GM23248 (cell line): ENCODE data around the gene DMRT1. TPM values are rescaled to one million over a fixed set of nuclear protein-coding genes. Genes with fewer than 3 reads are reported as not detected.

Experiments used
- DNase-seq: peaks from one replicate; pipeline ENCODE4 v3.0.0-alpha.2; 2015
- H2AFZ ChIP-seq: fragments of 200-600 bp; sonication (generic); 2 replicates; pipeline ENCODE4 v1.6.1; 2016; ENCODE audit warnings: antibody characterized with exemption
- H3F3A ChIP-seq: fragments of 200-600 bp; sonication (generic); 2 replicates; pipeline ENCODE4 v1.6.1; 2016; ENCODE audit warnings: mild to moderate bottlenecking, antibody characterized with exemption, mixed run types; ENCODE audit not compliant: insufficient read depth
- H3K27ac ChIP-seq: fragments of 200-600 bp; sonication (generic); 2 replicates; pipeline ENCODE4 v1.5.1; 2016; ENCODE audit warnings: mild to moderate bottlenecking
- H3K27me3 ChIP-seq: fragments of 200-600 bp; sonication (generic); replicated peaks from 2 replicates; pipeline ENCODE4 v1.6.1; 2016; ENCODE audit warnings: mild to moderate bottlenecking; ENCODE audit not compliant: insufficient read depth
- H3K36me3 ChIP-seq: fragments of 200-600 bp; sonication (generic); 2 replicates; pipeline ENCODE4 v1.6.1; 2016; ENCODE audit warnings: low read depth, mild to moderate bottlenecking
- H3K4me1 ChIP-seq: fragments of 200-600 bp; sonication (generic); 2 replicates; pipeline ENCODE4 v1.6.1; 2016; ENCODE audit warnings: mild to moderate bottlenecking; ENCODE audit not compliant: insufficient read depth
- H3K4me2 ChIP-seq: fragments of 200-600 bp; sonication (generic); one replicate; pipeline ENCODE4 v1.6.1; 2016; ENCODE audit warnings: mild to moderate bottlenecking; ENCODE audit not compliant: unreplicated experiment
- H3K4me3 ChIP-seq: fragments of 200-600 bp; sonication (generic); 2 replicates; pipeline ENCODE4 v1.5.1; 2016; ENCODE audit warnings: mild to moderate bottlenecking
- H3K79me2 ChIP-seq: fragments of 200-600 bp; sonication (generic); 2 replicates; pipeline ENCODE4 v1.6.1; 2016; ENCODE audit warnings: mild to moderate bottlenecking; ENCODE audit not compliant: insufficient read depth
- H3K9ac ChIP-seq: fragments of 200-600 bp; sonication (generic); 2 replicates; pipeline ENCODE4 v1.6.1; 2016; ENCODE audit warnings: mild to moderate bottlenecking
- H3K9me2 ChIP-seq: fragments of 200-600 bp; sonication (generic); 2 replicates; pipeline ENCODE4 v1.6.1; 2016; ENCODE audit warnings: mixed run types, mild to moderate bottlenecking, moderate library complexity; ENCODE audit not compliant: insufficient read depth
- H3K9me3 ChIP-seq: fragments of 200-600 bp; sonication (generic); one replicate; pipeline ENCODE4 v1.6.1; 2017; ENCODE audit warnings: low read depth
- H4K20me1 ChIP-seq: fragments of 200-600 bp; sonication (generic); 2 replicates; pipeline ENCODE4 v1.6.0; 2016; ENCODE audit not compliant: insufficient read depth
- EZH2 ChIP-seq: fragments of 200-600 bp; sonication (generic); IDR thresholded peaks from 2 replicates; pipeline ENCODE4 v1.6.1; 2018; ENCODE audit warnings: antibody characterized with exemption, mild to moderate bottlenecking; ENCODE audit not compliant: insufficient read depth, poor library complexity, severe bottlenecking
- EZH2phosphoT487 ChIP-seq: fragments of 200-600 bp; sonication (generic); IDR thresholded peaks from 2 replicates; pipeline ENCODE4 v1.6.1; 2018; ENCODE audit warnings: antibody characterized with exemption, moderate library complexity, mild to moderate bottlenecking, low read depth; ENCODE audit not compliant: insufficient read depth
- WGBS, 2 experiments: methylation state at CpG; one replicate each; pipeline ENCODE4 v1.1.6; 2015 to 2017; ENCODE audit warnings: low lambda C conversion rate in 2 of 2, low coverage in 1 of 2; ENCODE audit errors: missing lambda C conversion rate in 2 of 2; 5-methylcytosine and 5-hydroxymethylcytosine counted together
- in situ Hi-C: fragments of 300-500 bp; cut with MboI; formaldehyde crosslinking; loops from 2 replicates; pipeline ENCODE4 v1.15.0; 2020
- polyA plus RNA-seq: library from polyadenylated mRNA; unstranded; fragments of >200 nt; fragmentation: Nextera tagmentation; extraction: Ambion mirVana; gene quantifications from 2 replicates; pipeline ENCODE4 v1.2.1, GENCODE V29; 2016
- total RNA-seq: library from RNA; depleted of rRNA; stranded (reverse); fragments of >200 nt; shearing (Covaris generic); gene quantifications from 2 replicates; pipeline ENCODE4 v1.2.3, GENCODE V29; 2014

DMRT1 gene
- total and polyA plus RNA-seq, 2 experiments from 2014 or later, result not detected

DNA sequence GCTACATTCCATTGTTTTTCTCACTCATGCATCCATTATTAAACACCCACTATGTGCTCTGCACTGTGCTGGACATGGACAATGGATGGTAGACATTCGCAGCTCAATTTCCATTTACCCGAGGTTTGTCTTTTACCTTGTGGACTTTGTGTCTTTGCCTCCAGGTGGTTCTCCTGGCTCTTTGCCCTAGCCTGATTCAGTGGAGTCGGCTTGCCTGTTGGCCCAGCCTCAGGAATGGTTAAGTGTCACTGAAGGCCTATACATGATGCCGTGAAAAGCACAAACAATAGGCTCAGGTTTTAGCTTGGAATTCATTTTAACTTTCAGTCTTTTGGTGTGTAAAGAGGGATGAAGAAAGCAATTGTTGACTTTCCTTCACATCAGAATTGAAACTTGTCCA lies 118.4 kb downstream of the DMRT1 start:
- no peak overlapping the region for H3K4me2 ChIP-seq
- no peak overlapping the region for H3K4me3 ChIP-seq
- H3K9me3 ChIP-seq, result no peaks in the 10 kb centered on the region
- 63 to 73% methylated on average over 4 of the region's 4 CpGs for WGBS, 2 experiments
- no peaks in the 10 kb centered on the region for H3K36me3 ChIP-seq
- peaks cover 30% of the 10 kb centered on the region for H3K27me3 ChIP-seq
- H2AFZ ChIP-seq, result no peak overlapping the region
- DNase-seq, result no peak
- TF ChIP-seq EZH2phosphoT487 (no peak), EZH2 (no peak)
- H3K9ac ChIP-seq, result no peak overlapping the region
- H4K20me1 ChIP-seq, result no peaks in the 10 kb centered on the region
- no peaks in the 10 kb centered on the region for H3K4me1 ChIP-seq
- no peaks in the 10 kb centered on the region for H3K79me2 ChIP-seq
- H3K27ac ChIP-seq, result no peak overlapping the region
- no peaks in the 10 kb centered on the region for H3K9me2 ChIP-seq
- in situ Hi-C loops, result no loop called here
- H3F3A ChIP-seq, result no peaks in the 10 kb centered on the region

DNA sequence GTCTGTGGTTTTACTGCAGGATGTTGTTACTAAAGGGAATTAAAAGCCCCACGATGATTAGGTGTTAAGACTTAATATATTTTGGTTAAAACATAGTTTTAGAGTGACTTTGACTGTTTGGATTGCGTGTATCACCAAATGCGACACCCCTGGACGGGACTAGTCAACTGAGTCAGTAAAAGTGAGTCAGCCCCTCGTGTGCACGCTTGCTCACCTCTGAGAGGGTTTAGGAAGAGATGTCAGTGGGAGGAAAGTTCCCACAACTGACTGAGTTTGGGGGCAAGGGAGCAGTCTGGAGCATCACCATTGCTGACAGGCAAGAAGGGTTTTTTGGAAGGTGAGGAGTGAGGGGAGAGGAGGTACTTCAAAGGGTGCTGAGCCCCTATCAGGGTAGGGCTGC lies 120.5 kb downstream of the DMRT1 start:
- no peak overlapping the region for H3K4me2 ChIP-seq
- no peaks in the 10 kb centered on the region for H3K9me3 ChIP-seq
- H3K9ac ChIP-seq, result no peak overlapping the region
- H3F3A ChIP-seq, result no peaks in the 10 kb centered on the region
- no peaks in the 10 kb centered on the region for H3K9me2 ChIP-seq
- no peaks in the 10 kb centered on the region for H3K36me3 ChIP-seq
- no peaks in the 10 kb centered on the region for H4K20me1 ChIP-seq
- H3K4me1 ChIP-seq, result no peaks in the 10 kb centered on the region
- no peak overlapping the region for H3K27ac ChIP-seq
- TF ChIP-seq EZH2phosphoT487 (no peak), EZH2 (no peak)
- no peaks in the 10 kb centered on the region for H3K79me2 ChIP-seq
- WGBS, 2 experiments, result 1 to 6% methylated on average over 6 of the region's 6 CpGs
- H3K27me3 ChIP-seq, result peaks cover 51% of the 10 kb centered on the region
- no peak overlapping the region for H3K4me3 ChIP-seq
- in situ Hi-C loops, result no loop called here
- no peak overlapping the region for H2AFZ ChIP-seq
- DNase-seq, result peak; percentile 62

DNA sequence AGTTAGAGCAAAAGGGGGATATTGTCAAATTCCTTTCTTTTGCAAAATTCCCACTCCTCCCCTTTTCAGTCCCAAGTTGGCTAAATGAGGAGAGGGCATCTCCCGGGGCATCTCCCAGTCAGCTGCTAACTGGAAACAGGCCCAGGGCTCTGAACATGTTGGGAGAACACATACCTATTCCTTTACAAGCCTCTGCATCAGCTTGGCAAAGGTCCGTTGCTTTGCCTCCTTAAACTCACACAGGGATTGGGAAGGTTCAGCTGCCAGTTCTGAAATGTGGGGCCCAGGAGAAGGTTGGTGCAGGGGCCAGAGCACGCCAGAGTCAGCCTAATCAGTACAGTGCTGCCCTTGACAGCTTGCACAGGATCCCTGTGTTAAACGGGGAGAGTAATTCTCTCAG lies 124.0 kb downstream of the DMRT1 start:
- Histone ChIP-seq H4K20me1 (no peaks in the 10 kb centered on the region), H3K4me1 (no peaks in the 10 kb centered on the region), H3K9ac (no peak overlapping the region), H3K79me2 (no peaks in the 10 kb centered on the region), H3K27ac (no peak overlapping the region), H3K4me3 (no peak overlapping the region), H3K4me2 (no peak overlapping the region), H2AFZ (no peak overlapping the region), H3F3A (no peaks in the 10 kb centered on the region), H3K9me3 (no peaks in the 10 kb centered on the region), H3K36me3 (no peaks in the 10 kb centered on the region), H3K27me3 (peaks cover 85% of the 10 kb centered on the region), H3K9me2 (no peaks in the 10 kb centered on the region)
- in situ Hi-C loops, result no loop called here
- 1 to 3% methylated on average over 4 of the region's 4 CpGs for WGBS, 2 experiments
- no peak for DNase-seq
- TF ChIP-seq EZH2phosphoT487 (no peak), EZH2 (no peak)

DNA sequence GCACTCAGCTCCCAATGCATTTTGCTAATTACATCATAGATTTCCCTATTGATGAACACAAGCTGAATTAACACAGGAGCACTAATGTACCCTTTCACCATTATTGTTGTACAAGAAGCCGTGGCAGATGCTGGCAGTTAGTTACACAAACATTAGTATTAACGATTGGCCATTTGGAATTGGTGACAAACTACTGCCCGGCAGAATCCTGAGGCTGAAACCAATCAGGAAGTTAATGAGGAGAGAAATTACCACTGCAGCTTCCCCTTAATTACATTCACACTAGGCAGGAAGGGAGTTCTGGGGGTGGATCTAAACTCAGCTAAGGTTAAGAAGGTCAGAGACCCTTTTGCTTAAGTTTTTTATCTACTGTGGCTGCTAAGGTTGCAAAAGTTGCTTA lies 125.4 kb downstream of the DMRT1 start:
- no peaks in the 10 kb centered on the region for H3K9me3 ChIP-seq
- TF ChIP-seq EZH2 (no peak), EZH2phosphoT487 (no peak)
- 11 to 14% methylated on average over 3 of the region's 3 CpGs for WGBS, 2 experiments
- no peak overlapping the region for H3K4me3 ChIP-seq
- H3F3A ChIP-seq, result no peaks in the 10 kb centered on the region
- H2AFZ ChIP-seq, result no peak overlapping the region
- H3K4me1 ChIP-seq, result no peaks in the 10 kb centered on the region
- H3K79me2 ChIP-seq, result no peaks in the 10 kb centered on the region
- no peaks in the 10 kb centered on the region for H3K36me3 ChIP-seq
- no peaks in the 10 kb centered on the region for H3K9me2 ChIP-seq
- no peak overlapping the region for H3K9ac ChIP-seq
- DNase-seq, result no peak
- in situ Hi-C loops, result no loop called here
- H3K27ac ChIP-seq, result no peak overlapping the region
- no peak overlapping the region for H3K4me2 ChIP-seq
- H4K20me1 ChIP-seq, result no peaks in the 10 kb centered on the region
- peaks cover 92% of the 10 kb centered on the region for H3K27me3 ChIP-seq

DNA sequence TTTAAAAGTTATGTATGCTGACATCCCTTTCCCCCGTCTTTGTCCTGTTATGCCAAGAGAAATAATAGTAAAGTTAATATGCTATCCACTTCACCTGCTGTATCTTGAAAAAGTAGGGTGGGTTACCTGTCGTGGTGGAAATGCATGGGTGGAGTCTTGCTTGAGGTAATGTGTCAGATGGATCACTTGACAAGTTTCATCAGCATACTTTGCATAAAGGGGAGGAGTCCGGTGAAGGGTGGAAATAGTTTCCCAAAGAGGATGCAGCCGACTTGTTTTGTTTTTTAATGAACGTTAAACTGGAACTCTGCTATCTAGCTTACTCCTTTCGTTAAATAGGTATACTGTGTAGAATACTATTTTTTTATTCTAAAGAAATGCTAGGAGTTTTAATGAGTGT lies 125.9 kb downstream of the DMRT1 start:
- Histone ChIP-seq H3K79me2 (no peaks in the 10 kb centered on the region), H3K4me2 (no peak overlapping the region), H3K9ac (no peak overlapping the region), H3K4me3 (no peak overlapping the region), H4K20me1 (no peaks in the 10 kb centered on the region), H3K27ac (no peak overlapping the region), H3K27me3 (peaks cover 98% of the 10 kb centered on the region), H3K9me3 (no peaks in the 10 kb centered on the region), H3K36me3 (no peaks in the 10 kb centered on the region), H3F3A (no peaks in the 10 kb centered on the region), H2AFZ (no peak overlapping the region), H3K9me2 (no peaks in the 10 kb centered on the region), H3K4me1 (no peaks in the 10 kb centered on the region)
- TF ChIP-seq EZH2 (no peak), EZH2phosphoT487 (no peak)
- in situ Hi-C loops, result no loop called here
- DNase-seq, result no peak
- 5 to 7% methylated on average over 6 of the region's 6 CpGs for WGBS, 2 experiments
